ENCODE data around the gene ACOX3.
"Not testable (repeated sequence)": the region's sequence is repeated elsewhere in the genome, so short reads cannot be mapped to it uniquely, and the experiment has no call there.

Gene ACOX3

GRCh38 chr4:8440492-8441311, at the start of gene ACOX3, which contains the start of gene TRMT44:
Gene ACOX3, minus strand, starts transcription at chr4:8440723. Its CDS starts 24,202 bp downstream, at chr4:8416521.
Gene TRMT44, plus strand, starts transcription at chr4:8440777. Its CDS starts 46 bp downstream, at chr4:8440823.
- no peak for FAIRE-seq

GRCh38 chr4:8488791-8489369, 48.4 kb upstream of the ACOX3 start:
- FAIRE-seq: no peak

- FAIRE-seq: not testable (repeated sequence)
These were observed 46.1 kb upstream of the ACOX3 start for GRCh38 chr4:8486643-8487042.

GRCh38 chr4:8480221-8480620, 39.7 kb upstream of the ACOX3 start:
- no peak for FAIRE-seq

GRCh38 chr4:8478801-8479744, 38.5 kb upstream of the ACOX3 start:
- no peak for FAIRE-seq

GRCh38 chr4:8478371-8478770, 37.8 kb upstream of the ACOX3 start:
- FAIRE-seq: no peak

- no peak for FAIRE-seq
These were observed 37.2 kb upstream of the ACOX3 start for GRCh38 chr4:8477676-8478075.

GRCh38 chr4:8477095-8477635, 36.6 kb upstream of the ACOX3 start:
- FAIRE-seq: no peak

GRCh38 chr4:8475751-8476575, 35.4 kb upstream of the ACOX3 start:
- no peak for FAIRE-seq

- FAIRE-seq: no peak
These were observed 34.3 kb upstream of the ACOX3 start for GRCh38 chr4:8474856-8475255.

- FAIRE-seq: no peak
These were observed 33.5 kb upstream of the ACOX3 start for GRCh38 chr4:8473920-8474590.

- FAIRE-seq: no peak
These were observed 32.8 kb upstream of the ACOX3 start for GRCh38 chr4:8473198-8473919.

- FAIRE-seq: no peak
These were observed 32.2 kb upstream of the ACOX3 start for GRCh38 chr4:8472689-8473197.

GRCh38 chr4:8472158-8472688, 31.7 kb upstream of the ACOX3 start:
- no peak for FAIRE-seq

GRCh38 chr4:8471211-8471875, 30.8 kb upstream of the ACOX3 start:
- no peak for FAIRE-seq

GRCh38 chr4:8470451-8471024, 30.0 kb upstream of the ACOX3 start:
- no peak for FAIRE-seq

- FAIRE-seq: no peak
These were observed 29.0 kb upstream of the ACOX3 start for GRCh38 chr4:8469550-8469949.

- FAIRE-seq: no peak
These were observed 28.4 kb upstream of the ACOX3 start for GRCh38 chr4:8468746-8469535.
